Measurements from ENCODE around the gene SLC25A38.

DNA sequence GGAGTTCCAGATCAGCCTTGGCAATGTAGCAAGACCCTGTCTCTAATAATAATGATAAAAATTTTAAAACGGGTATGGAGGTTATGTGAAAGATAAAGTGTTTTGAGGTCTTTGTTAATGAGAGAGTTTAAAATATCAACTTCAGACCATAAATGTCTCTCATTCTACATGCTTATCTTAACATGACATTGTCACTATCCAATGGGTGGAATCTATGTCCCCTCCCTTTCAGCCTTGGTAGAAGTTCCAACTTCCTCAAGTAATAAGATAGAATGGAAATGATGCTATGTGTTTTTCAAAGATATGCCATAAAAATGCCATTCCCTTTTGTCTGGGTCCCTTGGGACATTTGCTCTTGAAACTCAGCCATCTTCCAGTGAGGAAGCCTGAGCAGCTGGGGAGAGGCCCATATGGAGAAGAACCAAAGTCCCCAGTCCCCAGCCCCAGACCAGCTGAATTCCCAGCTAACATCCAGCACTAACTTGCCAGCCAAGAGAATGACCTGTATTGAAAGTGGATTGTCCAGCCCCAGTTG, 40.3 kb downstream of the SLC25A38 start:
- TF ChIP-seq CTCF (conservative IDR thresholded peaks at IDR 0.05) (no peak), EZH2 (IDR thresholded peaks at IDR 0.05; ENCODE audit: low read depth) (no peak)
